NCI-H460 (cell line): ENCODE data around the gene CCL21. TPM values are rescaled to one million over a fixed set of nuclear protein-coding genes. Genes with fewer than 3 reads are reported as not detected.
"Not testable (repeated sequence)": the region's sequence is repeated elsewhere in the genome, so short reads cannot be mapped to it uniquely, and the experiment has no call there.

ENCODE experiments used
- DNase-seq: peaks from one replicate; pipeline ENCODE4 v3.0.0-alpha.2; 2016; ENCODE audit warnings: low read depth; ENCODE audit errors: extremely low read depth
- polyA plus RNA-seq: library from polyadenylated mRNA; depleted of rRNA; stranded (reverse); fragments of >200 nt; gene quantifications from 2 replicates; pipeline ENCODE4 v1.2.3, GENCODE V29; 2014; cell fraction: nucleus; rRNA removed
- total RNA-seq: library from RNA; depleted of rRNA; stranded (reverse); fragments of >200 nt; shearing (Covaris generic); gene quantifications from 2 replicates; pipeline ENCODE4 v1.2.3, GENCODE V29; 2014; rRNA removed

Gene CCL21, protein sequence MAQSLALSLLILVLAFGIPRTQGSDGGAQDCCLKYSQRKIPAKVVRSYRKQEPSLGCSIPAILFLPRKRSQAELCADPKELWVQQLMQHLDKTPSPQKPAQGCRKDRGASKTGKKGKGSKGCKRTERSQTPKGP
- not detected in 2 replicates for total RNA-seq
- not detected in 2 replicates for polyA plus RNA-seq

DNA sequence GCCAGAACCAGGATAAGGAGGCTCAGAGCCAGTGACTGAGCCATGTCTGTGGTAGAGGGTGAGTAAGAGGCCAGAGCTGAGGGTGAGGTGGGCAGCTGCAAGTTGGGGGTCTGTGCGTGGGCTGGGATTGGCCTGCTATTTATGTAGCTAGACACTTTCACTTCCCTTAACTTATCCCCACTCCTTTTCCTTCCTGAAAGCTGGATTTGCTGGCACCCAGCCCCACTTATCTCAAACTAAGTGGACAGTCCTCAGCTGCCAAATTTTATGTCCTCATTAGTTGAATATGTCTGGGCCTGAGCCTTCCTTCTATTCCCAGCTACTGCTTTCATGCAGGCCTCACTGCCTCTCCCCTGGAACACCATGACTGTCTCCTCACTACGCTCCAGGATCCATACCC, at the start of gene CCL21:
TSS of gene CCL21 (minus strand) at position 114 of the 400 bp plus-strand sequence. CDS start at position 44, 70 bp downstream.
- DNase-seq, result no peak

DNA sequence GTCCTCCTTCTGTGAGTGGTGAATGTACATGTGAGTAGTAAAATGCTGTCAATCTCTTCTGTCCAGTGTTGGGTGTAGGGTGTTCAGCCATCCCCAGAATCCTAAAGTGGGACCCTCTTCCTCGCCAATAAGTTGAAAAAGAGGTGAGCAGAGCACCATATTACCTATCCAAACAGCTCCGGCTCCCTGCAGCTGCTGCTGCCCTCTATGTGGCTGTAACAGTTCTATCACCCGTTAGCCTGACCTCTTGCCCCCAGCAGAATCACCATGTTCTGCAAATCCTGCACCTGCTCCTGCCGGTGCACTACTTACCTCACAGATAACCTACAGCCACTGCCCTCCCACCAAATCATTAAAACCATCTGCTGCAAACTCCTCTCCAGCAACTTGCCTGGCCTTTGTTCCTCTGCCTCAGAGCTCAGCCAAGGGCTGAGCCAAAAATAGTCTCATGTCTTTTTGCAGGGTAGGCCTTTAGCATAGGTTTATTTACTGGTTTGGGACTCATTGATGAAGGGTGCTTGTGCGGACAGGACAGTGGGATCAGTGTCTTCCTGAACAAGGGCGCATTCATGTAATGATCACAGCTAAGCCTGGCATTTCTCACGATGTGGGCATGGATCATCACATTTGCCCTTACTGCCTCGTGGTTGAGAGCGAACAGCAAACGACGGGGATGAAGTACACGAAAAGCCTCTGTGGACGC, 49.6 kb upstream of the CCL21 start:
- DNase-seq, result no peak

DNA sequence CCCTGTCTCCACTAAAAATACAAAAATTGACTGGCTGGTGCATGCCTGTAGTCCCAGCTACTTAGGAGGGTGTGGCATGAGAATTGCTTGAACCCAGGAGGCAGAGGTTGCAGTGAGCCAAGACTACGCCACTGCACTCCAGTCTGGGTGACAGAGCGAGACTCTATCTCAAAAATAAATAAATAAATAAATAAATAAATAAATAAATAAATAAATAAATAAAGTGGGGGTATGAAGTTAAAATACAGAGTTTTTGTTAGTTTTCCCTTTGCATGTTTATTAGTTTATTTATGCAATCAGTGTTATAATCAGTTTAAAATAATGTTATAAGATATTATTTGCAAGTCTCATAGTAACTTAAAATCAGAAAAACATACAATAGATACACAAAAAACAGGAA, 40.4 kb upstream of the CCL21 start:
- not testable (repeated sequence) for DNase-seq

DNA sequence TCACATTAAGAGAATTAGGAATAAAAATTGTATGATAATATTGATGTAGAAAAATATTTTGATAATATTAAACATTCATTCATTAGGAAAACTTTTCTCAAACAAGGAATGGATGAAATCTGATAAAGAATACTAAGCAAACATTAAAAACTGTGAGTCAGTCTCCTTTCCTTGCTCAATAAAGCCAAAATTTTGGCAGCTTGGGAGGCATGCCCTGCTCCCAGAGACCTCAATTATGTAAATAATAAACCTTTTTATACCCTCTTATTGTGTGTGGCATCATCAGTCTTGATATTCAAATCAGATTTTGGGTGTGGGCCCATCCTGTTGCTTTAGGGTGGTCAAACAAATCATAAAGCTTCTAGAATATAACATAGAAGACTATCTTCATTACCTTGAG, 36.6 kb upstream of the CCL21 start:
- DNase-seq, result no peak

DNA sequence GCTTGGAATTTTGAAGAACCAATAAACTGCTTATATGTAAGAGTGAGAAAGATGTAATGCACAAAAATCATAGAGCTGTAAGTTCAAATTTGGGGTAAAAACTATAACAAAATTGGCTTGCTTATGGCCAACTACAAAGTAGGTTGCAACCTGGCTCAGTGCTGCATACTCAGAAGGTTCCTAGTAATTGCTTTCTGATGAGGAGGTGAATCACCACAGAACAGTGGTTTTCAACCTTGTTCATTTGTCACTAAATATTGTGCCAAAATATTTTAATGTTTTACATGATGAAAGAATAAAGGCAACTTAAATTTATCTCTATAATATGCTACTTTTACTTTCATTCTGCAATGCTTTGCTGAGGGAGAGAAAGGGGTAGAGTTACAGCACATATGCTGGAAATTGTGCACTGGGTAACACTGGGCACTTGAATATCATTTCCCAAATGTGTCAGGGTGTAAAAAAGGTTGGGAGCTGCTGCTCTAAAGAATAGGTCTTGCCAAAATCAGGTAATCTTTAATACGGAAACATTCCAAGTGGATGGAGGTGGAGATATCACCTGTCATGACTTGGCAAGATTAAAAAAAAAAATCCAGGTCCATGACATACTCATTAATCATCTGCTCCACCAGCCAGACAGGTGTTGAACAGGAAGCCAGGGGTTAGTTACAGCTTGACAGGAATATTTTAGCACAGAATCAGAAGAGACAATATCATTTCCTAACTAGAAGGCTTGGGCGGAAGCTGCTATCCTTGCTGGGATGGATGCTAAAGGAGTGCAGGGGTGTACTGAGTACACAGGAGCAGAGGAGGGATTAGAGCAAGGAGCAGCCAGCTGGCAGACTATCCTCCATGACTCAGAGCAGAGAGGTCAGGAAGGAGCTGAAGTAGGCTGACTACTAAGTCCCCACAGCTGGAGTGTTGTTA, 34.6 kb upstream of the CCL21 start:
- DNase-seq, result no peak

DNA sequence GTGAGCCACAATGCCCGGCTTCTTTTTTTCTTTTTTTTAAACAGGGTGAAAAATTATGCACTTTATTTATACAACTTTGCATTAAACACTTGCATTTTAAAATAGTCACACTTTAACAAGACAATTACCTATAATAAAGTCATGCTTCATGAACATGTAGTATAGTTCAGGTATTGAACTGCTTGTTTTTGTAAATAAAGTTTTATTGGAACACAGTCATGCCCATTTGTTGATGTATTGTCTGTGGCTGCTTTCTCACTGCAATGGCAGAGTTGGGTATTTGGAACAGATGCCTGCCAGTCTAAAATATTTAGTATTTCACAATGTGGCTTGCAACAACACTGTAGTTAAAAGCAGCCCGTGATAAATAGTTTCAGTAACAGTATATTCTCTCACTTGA, 32.8 kb upstream of the CCL21 start:
- no peak for DNase-seq

DNA sequence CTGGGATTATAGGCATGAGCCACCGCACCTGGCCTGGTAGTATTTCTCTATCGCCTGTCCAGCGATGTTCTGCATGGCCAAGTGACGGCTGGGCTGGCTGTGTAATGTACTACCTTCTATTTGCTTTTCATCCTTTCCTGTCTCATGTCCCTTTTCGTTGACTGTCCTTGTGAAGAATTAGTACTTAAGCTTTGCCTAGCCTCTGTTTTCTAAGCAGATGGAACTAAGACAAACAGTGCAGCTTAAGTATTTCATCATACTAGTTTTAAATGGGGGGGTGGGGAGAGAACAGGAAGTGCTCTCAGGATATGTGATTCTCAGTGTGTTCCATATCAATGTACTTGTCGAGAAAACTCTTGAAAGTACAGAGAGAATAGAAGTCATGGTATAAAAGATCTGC, 31.7 kb upstream of the CCL21 start:
- no peak for DNase-seq

DNA sequence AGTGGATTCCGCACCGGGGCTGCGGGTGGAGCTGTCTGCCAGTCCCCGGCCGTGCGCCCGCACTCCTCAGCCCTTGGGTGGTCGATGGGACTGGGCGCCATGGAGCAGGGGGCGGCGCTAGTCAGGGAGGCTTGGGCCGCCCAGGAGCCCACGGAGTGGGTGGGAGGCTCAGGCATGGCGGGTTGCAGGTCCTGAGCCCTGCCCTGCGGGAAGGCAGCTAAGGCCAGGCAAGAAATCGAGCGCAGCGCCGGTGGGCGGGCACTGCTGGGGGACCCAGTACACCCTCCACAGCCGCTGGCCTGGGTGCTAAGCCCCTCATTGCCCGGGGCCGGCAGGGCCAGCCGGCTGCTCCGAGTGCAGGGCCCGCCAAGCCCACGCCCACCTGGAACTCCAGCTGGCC, 30.2 kb upstream of the CCL21 start:
- not testable (repeated sequence) for DNase-seq

DNA sequence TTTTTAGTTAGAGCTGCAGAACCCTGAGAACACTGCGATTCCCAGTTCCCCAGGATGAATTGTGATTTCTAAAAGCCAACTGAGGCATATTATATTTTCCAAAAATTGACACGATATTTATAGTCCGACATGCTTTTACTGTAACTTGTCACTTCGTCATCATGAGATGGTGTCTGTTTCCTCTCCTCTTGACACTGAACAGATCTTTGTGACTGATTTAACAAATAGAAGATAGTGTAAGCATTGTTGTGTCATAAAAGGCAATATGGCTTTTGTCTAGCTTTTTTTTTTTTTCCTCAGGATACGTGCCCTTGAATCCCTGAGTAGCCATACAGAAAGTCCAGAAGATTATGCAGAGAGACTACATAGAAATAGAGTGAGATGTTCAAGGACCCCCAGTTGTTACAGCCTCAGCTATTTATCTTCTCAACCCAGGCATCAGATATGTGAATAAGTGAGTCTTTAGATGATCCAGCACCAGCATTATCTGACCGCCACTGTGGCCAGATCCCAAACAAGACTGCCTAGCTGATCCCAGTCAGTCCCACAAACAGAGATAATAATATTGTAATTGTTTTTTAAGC, 27.8 kb upstream of the CCL21 start:
- DNase-seq, result no peak

DNA sequence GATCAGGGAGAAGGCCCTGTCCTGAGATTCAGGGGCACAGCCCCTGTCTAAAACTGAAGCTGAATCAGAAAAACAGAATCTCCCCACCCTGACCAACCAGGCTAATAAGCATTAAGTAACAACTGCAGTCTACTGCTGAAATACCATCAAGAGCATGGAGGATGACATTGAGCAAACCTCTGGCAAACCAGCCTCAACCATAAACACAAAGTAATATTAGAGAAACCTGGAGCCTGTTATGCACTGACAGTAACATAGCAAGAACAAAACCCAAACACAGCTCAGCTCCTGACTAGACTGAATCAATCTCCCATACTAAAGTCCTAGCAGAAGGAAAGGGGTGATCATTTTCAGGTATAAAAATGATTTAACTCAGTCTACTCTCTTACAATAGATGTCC, 24.8 kb upstream of the CCL21 start:
- no peak for DNase-seq

DNA sequence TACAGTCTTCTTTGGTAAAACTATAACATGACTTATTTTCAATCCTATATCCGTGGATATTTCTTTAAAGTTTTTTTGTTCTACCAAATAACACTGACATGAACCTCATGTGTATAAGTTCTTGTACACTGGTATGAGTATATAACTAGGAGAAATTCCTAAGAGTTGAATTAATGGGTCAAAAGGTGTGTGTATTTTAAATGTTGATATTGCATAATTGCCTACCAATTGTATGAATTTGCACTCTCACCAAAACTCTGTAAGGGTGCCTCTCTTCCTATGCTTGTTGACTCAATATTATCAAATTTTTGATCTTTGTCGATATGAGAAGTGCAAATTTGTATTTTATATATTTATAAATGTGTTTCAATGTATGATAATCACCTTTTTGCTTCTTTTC, 22.9 kb upstream of the CCL21 start:
- DNase-seq, result no peak

DNA sequence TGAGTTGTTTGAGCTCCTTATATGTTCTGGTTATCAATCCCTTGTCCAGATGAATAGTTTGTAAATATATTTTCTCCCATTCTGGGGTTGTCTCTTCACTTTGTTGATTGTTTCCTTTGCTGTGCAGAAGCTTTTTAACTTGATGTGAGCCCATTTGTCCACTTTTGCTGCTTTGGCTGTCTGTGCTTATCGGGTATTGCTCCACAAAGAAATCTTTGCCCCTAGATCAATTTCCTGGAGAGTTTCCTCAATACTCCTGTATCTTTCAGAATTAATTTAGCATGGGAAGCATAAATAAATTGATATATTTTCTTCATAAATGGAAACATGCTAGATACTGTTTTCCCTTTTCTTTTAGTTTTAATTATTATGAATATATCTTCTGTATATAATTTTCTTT, 22.5 kb upstream of the CCL21 start:
- no peak for DNase-seq

DNA sequence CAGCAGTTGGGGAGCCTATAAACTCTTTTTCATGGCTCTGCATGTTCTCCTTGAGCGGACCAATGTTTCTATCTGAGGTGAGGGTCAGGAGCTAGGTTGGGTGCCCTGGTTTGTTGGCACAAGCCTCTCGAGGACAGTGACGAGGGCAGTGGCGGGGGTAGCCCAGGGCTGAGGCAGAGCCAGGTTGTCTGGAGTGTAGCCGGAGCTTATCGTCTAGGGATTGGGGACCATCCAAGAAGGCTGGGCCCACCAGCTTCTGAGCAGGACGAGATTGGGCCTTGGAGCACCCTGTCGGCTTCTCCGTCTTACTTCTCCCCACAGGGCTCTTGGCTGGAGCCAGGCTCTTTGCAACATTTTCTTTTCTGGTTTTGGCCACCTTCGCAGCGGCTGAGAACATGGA, 13.2 kb upstream of the CCL21 start:
- DNase-seq, result no peak

DNA sequence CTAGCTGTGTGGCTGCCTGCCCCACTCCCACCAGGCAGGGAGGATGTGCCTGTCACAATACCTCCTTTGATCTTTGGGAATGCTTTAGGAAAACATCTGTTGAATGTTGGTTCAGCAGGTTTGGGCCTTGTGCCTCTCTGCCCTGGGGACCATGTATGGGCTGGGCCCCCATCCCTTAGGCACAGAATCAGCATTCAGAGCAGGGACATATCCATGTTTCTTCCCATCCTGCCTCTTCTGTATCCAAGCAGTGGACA, 9.8 kb upstream of the CCL21 start:
- DNase-seq, result not testable (repeated sequence)

DNA sequence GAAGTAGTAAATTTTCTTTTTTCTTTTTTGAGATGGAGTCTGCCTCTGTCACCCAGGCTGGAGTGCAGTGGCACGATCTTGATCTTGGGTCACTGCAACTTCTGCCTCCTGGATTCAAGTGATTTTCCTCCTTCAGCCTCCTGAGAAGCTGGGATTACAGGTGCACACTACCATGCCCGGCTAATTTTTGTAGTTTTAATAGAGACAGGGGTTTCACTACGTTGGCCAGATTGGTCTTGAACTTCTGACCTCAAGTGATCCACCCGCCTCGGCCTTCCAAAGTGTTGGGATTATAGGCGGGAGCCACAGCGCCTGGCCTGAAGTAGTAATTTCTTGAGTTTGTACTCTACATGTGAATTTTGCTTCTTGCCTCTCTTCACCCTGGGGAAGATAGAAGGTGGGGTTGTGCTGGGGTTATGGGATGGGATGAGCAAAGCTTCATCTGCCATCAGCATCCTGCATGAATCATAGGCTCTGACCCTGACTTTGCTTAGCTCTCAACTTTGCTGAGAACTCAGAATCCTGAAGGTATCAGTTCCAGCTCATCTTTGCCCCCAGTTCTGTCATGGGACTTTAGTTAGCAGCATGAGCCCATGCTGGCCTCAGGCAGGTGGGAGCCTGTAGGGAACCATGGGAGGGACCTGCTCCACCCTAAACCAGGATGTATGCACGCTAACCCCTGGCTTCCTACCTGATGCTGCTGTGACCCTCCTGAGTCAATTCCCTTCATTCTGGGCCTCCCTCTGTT, 9.3 kb upstream of the CCL21 start:
- DNase-seq, result no peak

DNA sequence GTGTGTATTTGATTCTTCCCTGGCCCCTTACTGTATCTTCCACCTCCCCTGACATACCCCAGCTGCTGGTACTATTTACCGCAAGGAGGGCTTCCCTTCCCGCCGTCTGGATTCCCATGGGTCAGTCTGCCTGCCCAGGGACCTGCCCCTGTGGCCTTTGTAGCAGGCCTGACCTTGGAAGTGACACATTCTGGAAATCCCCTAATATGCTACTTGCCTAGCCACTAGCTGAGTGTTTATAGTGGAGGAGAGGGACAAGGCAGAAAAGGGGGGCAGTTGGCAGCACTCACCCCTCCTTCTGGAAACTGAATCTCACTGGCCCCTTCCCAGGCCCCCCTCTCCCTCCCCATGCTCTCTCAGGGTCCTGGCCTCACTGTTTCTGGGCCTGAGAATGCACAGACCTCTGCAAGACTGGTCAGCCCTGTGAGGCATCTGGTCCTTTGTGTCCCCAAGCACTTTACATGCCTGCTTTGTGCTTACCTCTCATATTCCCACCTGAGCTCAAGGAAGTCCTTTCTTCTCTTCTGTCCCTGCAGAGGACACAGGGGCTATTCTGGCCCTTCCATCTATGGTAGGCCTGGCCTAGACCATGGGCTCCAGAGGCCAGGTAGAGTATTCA, 8.2 kb upstream of the CCL21 start:
- no peak for DNase-seq

DNA sequence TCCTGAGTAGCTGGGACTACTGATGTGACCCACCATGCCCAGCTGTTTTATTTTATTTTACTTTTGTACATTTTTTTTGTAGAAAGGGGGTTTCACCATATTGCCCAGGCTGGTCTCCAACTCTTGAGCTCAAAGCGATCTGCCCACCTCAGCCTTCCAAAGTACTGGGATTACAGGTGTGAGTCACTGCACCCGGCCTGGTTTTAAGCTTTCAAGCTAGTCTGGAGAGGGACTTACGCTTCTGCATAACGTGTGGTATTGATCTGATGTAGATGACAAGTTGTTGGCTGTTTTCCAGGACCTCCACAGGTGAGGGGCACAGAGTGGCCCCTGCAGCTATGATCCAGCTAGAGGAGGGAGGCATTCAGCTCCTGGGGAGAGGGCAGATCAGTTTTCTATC, 6.8 kb upstream of the CCL21 start:
- no peak for DNase-seq

DNA sequence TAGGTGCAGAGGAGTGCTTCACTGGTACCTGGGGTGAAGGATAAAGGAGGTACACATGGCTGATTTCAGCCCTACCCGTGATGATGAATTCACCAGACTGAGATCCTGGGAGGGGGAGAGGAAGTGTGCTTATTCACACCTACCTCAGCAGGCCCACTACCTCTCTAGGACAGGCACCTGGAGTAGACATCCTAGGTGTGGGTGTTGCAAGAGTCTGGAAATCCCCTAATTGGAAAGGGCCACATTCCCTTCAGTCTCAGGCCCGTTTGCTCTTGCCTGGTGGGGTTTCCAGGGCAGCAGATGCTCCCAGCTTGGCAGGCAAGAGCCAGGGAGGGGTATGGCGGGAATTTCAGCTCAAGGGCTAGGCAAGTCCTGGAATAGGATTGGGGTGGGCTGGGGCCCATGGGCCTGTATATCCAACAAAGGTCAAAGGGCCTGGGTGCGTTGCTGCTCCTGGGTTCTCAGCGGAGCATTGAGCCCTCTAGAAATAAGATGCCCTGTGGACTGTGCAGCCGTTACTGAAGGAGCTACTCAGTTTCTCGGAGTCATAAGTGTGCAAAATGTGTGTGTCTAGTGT, 5.8 kb upstream of the CCL21 start:
- DNase-seq, result no peak

DNA sequence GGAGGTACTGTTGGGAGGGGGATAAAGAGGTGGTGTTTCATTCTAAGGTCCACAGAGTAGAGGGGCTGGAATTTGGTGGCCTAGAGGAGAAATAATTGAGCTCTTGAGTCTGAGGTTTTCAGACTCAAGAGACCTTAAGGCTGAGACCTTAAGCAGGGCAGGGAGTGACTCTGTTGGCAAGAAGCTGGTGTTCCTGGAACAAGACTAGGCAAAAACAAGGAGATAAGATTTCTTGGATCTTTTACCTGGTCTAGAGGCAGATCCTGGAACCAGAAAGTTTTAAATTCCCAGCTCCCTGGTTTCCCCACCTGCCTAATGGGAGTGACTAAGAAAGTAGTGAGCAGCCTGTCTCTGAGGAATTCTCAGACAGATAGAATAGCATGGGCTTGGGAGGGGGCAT, 4.1 kb upstream of the CCL21 start:
- no peak for DNase-seq

DNA sequence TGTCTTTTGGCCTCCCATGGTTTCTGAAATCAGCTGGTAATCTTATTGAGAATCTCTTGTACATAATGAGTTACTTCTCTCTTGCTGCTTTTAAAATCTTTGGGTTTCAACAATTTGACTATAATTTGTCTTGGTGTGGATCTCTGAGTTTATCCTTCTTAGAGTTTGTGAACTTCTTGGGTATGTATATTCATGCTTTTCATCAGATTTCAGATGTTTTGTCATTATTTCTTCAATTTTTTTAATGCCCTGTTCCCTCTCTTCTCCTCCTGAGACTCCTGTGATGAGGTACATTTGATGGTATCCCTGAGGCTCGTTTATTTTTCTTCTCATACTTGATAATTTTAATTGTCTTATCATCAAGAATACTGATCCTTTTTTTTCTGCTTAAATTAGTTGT, 2.2 kb upstream of the CCL21 start:
- DNase-seq, result no peak
